GM08714 (cell line): ENCODE results near the gene SLC15A4.

ENCODE experiments used
- H3K4me3 ChIP-seq: fragments of 200-500 bp; sonication (Bioruptor generic); 2 replicates; pipeline ENCODE4 v1.5.1; 2014; ENCODE audit warnings: mild to moderate bottlenecking, low read length, inconsistent platforms
- ZNF274 ChIP-seq: IDR thresholded peaks from 2 replicates; pipeline ENCODE4 v1.6.1; 2012; ENCODE audit warnings: mild to moderate bottlenecking, low read depth, low read length

SLC15A4 gene

GRCh38 chr12:128789356-128789929 lies 34.3 kb downstream of the SLC15A4 start:
- TF ChIP-seq ZNF274: no peak

GRCh38 chr12:128787827-128788226 lies 35.9 kb downstream of the SLC15A4 start:
- TF ChIP-seq ZNF274: no peak
- H3K4me3 ChIP-seq: no peak overlapping the region

More at GRCh38 chr12:128789356-128789929, 34.3 kb downstream of the SLC15A4 start:
- H3K4me3 ChIP-seq: no peak overlapping the region

- no peak for TF ChIP-seq ZNF274
- no peak overlapping the region for H3K4me3 ChIP-seq
These were observed 36.9 kb downstream of the SLC15A4 start for GRCh38 chr12:128786741-128787391.

- TF ChIP-seq ZNF274: no peak
- H3K4me3 ChIP-seq: no peak overlapping the region
These were observed 39.6 kb downstream of the SLC15A4 start for GRCh38 chr12:128784030-128784760.

GRCh38 chr12:128783129-128783574 lies 40.6 kb downstream of the SLC15A4 start:
- peak overlapping the region; percentile 22; the same call in 1 of the 2 replicates for H3K4me3 ChIP-seq
- no peak for TF ChIP-seq ZNF274

- no peak for TF ChIP-seq ZNF274
- H3K4me3 ChIP-seq: no peak overlapping the region
These were observed 43.9 kb downstream of the SLC15A4 start for GRCh38 chr12:128779901-128780300.

- no peak for TF ChIP-seq ZNF274
- no peak overlapping the region for H3K4me3 ChIP-seq
These were observed 51.5 kb downstream of the SLC15A4 start for GRCh38 chr12:128772249-128772648.

- TF ChIP-seq ZNF274: no peak
These were observed 52.1 kb downstream of the SLC15A4 start for GRCh38 chr12:128771681-128772080.

GRCh38 chr12:128767518-128767917 lies 56.2 kb downstream of the SLC15A4 start:
- TF ChIP-seq ZNF274: no peak
- no peak overlapping the region for H3K4me3 ChIP-seq

More at GRCh38 chr12:128771681-128772080, 52.1 kb downstream of the SLC15A4 start:
- no peak overlapping the region for H3K4me3 ChIP-seq

- H3K4me3 ChIP-seq: no peak overlapping the region
- TF ChIP-seq ZNF274: no peak
These were observed 56.8 kb downstream of the SLC15A4 start for GRCh38 chr12:128766738-128767501.

GRCh38 chr12:128763395-128763794 lies 60.4 kb downstream of the SLC15A4 start:
- no peak for TF ChIP-seq ZNF274
- no peak overlapping the region for H3K4me3 ChIP-seq

GRCh38 chr12:128761379-128761790 lies 62.4 kb downstream of the SLC15A4 start:
- H3K4me3 ChIP-seq: no peak overlapping the region
- TF ChIP-seq ZNF274: no peak

GRCh38 chr12:128755566-128755965 lies 68.2 kb downstream of the SLC15A4 start:
- H3K4me3 ChIP-seq: no peak overlapping the region
- no peak for TF ChIP-seq ZNF274

- no peak for TF ChIP-seq ZNF274
- no peak overlapping the region for H3K4me3 ChIP-seq
These were observed 69.5 kb downstream of the SLC15A4 start for GRCh38 chr12:128754275-128754674.

GRCh38 chr12:128753438-128753837 lies 70.3 kb downstream of the SLC15A4 start:
- H3K4me3 ChIP-seq: no peak overlapping the region
- TF ChIP-seq ZNF274: no peak
